GM18511 (cell line): ENCODE results near the gene SPOCK1.
"Not testable (repeated sequence)": the region's sequence is repeated elsewhere in the genome, so short reads cannot be mapped to it uniquely, and the experiment has no call there.

ENCODE experiments used
- ATAC-seq: cut with Tn5 transposase; IDR thresholded peaks from one replicate; pipeline ENCODE4 v1.9.1; 2021; ENCODE audit warnings: mild to moderate bottlenecking, moderate library complexity; ENCODE audit not compliant: unreplicated experiment

Gene SPOCK1

GRCh38 chr5:137233304-137233703, 265.8 kb downstream of the SPOCK1 start:
- not testable (repeated sequence) for ATAC-seq

GRCh38 chr5:137231540-137231939, 267.6 kb downstream of the SPOCK1 start:
- ATAC-seq: no peak

GRCh38 chr5:137228816-137229215, 270.3 kb downstream of the SPOCK1 start:
- ATAC-seq: no peak

GRCh38 chr5:137226081-137226480, 273.0 kb downstream of the SPOCK1 start:
- no peak for ATAC-seq

- ATAC-seq: no peak
Observed at GRCh38 chr5:137223324-137224295, 275.5 kb downstream of the SPOCK1 start.

GRCh38 chr5:137221943-137222342, 277.2 kb downstream of the SPOCK1 start:
- no peak for ATAC-seq

GRCh38 chr5:137220523-137220927, 278.6 kb downstream of the SPOCK1 start:
- ATAC-seq: peak; percentile 91

GRCh38 chr5:137218896-137219295, 280.2 kb downstream of the SPOCK1 start:
- no peak for ATAC-seq

- ATAC-seq: no peak
Observed at GRCh38 chr5:137218471-137218870, 280.7 kb downstream of the SPOCK1 start.

GRCh38 chr5:137217599-137218200, 281.4 kb downstream of the SPOCK1 start:
- ATAC-seq: no peak

GRCh38 chr5:137216976-137217598, 282.0 kb downstream of the SPOCK1 start:
- ATAC-seq: no peak

- ATAC-seq: no peak
Observed at GRCh38 chr5:137215780-137216179, 283.3 kb downstream of the SPOCK1 start.

- ATAC-seq: no peak
Observed at GRCh38 chr5:137215261-137215660, 283.9 kb downstream of the SPOCK1 start.

- no peak for ATAC-seq
Observed at GRCh38 chr5:137214446-137215189, 284.5 kb downstream of the SPOCK1 start.

GRCh38 chr5:137212471-137212870, 286.7 kb downstream of the SPOCK1 start:
- ATAC-seq: no peak

- ATAC-seq: no peak
Observed at GRCh38 chr5:137209232-137209809, 289.8 kb downstream of the SPOCK1 start.

GRCh38 chr5:137207023-137207760, 291.9 kb downstream of the SPOCK1 start:
- no peak for ATAC-seq

- ATAC-seq: no peak
Observed at GRCh38 chr5:137206030-137206715, 293.0 kb downstream of the SPOCK1 start.
